Keratinocyte (primary cell): ENCODE data around the gene ACSF3. TPM values are rescaled to one million over a fixed set of nuclear protein-coding genes. Genes with fewer than 3 reads are reported as not detected.

Experiments used
- DNase-seq: peaks from one replicate; pipeline ENCODE4 v3.0.0-alpha.2; 2011; ENCODE audit warnings: low read depth, missing footprints, low spot score
- FAIRE-seq: peaks from 2 replicates; lab custom pipeline; 2011; peaks lifted over from hg19 to GRCh38; lab: Jason Lieb, UNC
- H2AFZ ChIP-seq: 2 replicates; pipeline ENCODE4 v1.6.0; 2012; ENCODE audit warnings: low read length, control low read depth, inconsistent platforms; ENCODE audit not compliant: control insufficient read depth
- H3K27ac ChIP-seq: 2 replicates; pipeline ENCODE4 v1.5.1; 2011; ENCODE audit warnings: low read length; ENCODE audit not compliant: control insufficient read depth, insufficient read depth
- H3K27me3 ChIP-seq: 3 replicates; pipeline ENCODE4 v1.6.0; 2011; ENCODE audit warnings: low read length; ENCODE audit not compliant: control insufficient read depth, insufficient read depth; ENCODE audit errors: extremely low read depth
- H3K36me3 ChIP-seq, 2 experiments: 2 replicates in 1 of 2; 3 replicates in 1 of 2; pipeline ENCODE4 v1.5.1; 2011; ENCODE audit warnings: low read length in 2 of 2, mild to moderate bottlenecking in 1 of 2; ENCODE audit not compliant: control insufficient read depth in 2 of 2, insufficient read depth in 2 of 2; ENCODE audit errors: extremely low read depth in 1 of 2
- H3K4me1 ChIP-seq: 3 replicates; pipeline ENCODE4 v1.5.1; 2011; ENCODE audit warnings: low read length; ENCODE audit not compliant: control insufficient read depth, insufficient read depth; ENCODE audit errors: extremely low read depth
- H3K4me2 ChIP-seq: 3 replicates; pipeline ENCODE4 v1.6.0; 2011; ENCODE audit warnings: low read depth, low read length; ENCODE audit not compliant: control insufficient read depth, insufficient read depth; ENCODE audit errors: extremely low read depth
- H3K4me3 ChIP-seq, 3 experiments: fragments of 200-600 bp in 1 of 3; sonication (generic) in 1 of 3; 2 replicates in 2 of 3; 3 replicates in 1 of 3; pipeline ENCODE4 v1.5.1; 2011 to 2016; ENCODE audit warnings: low read length in 3 of 3, mild to moderate bottlenecking in 3 of 3, control low read depth in 2 of 3, inconsistent platforms in 1 of 3, low read depth in 1 of 3, mixed read lengths in 1 of 3, mixed run types in 1 of 3, moderate library complexity in 1 of 3; ENCODE audit not compliant: control insufficient read depth in 2 of 3, insufficient read depth in 2 of 3; ENCODE audit errors: extremely low read depth in 1 of 3
- H3K79me2 ChIP-seq: 2 replicates; pipeline ENCODE4 v1.6.0; 2012; ENCODE audit warnings: low read length; ENCODE audit not compliant: control insufficient read depth, insufficient read depth
- H3K9ac ChIP-seq: 3 replicates; pipeline ENCODE4 v1.6.0; 2011; ENCODE audit warnings: low read length; ENCODE audit not compliant: control insufficient read depth, insufficient read depth; ENCODE audit errors: extremely low read depth
- H3K9me1 ChIP-seq: 3 replicates; pipeline ENCODE4 v1.6.0; 2011; ENCODE audit warnings: low read length; ENCODE audit not compliant: control insufficient read depth, insufficient read depth; ENCODE audit errors: extremely low read depth
- H3K9me3 ChIP-seq: 2 replicates; pipeline ENCODE4 v1.5.1; 2012; ENCODE audit warnings: low read depth, low read length; ENCODE audit not compliant: control insufficient read depth
- H4K20me1 ChIP-seq: 3 replicates; pipeline ENCODE4 v1.6.0; 2011; ENCODE audit warnings: low read length; ENCODE audit not compliant: control insufficient read depth, insufficient read depth; ENCODE audit errors: extremely low read depth
- CTCF ChIP-seq, 3 experiments: IDR thresholded peaks in 1 of 3; conservative IDR thresholded peaks in 1 of 3; optimal IDR thresholded peaks in 1 of 3; 2 replicates in 2 of 3; 3 replicates in 1 of 3; pipeline versions ENCODE3 to v1.5.1; 2011; ENCODE audit warnings: low read length in 3 of 3, mild to moderate bottlenecking in 3 of 3, moderate library complexity in 2 of 3, control low read depth in 1 of 3, inconsistent platforms in 1 of 3; ENCODE audit not compliant: insufficient read depth in 2 of 3; ENCODE audit errors: extremely low read depth in 1 of 3
- EZH2 ChIP-seq: IDR thresholded peaks from one replicate; pipeline ENCODE4 v1.6.1; 2012; ENCODE audit warnings: inconsistent platforms, mild to moderate bottlenecking, low read length, moderate library complexity
- dilution Hi-C: fragments of 300-500 bp; cut with MboI; formaldehyde crosslinking; loops from one replicate; pipeline ENCODE4 v1.7.0; 2020; ENCODE audit warnings: low sequenced_read_pairs; ENCODE audit not compliant: extremely low pct_ligation_motif_present
- polyA plus RNA-seq, 5 experiments: library from polyadenylated mRNA; depleted of rRNA in 3 of 5; stranded (reverse) in 3 of 5; stranded (forward) in 1 of 5; unstranded in 1 of 5; fragments of >200 nt; gene quantifications; 1 replicate in 1 of 5; 2 replicates in 3 of 5; 3 replicates in 1 of 5; pipeline versions ENCODE4 v1.2.1 to v1.2.3, GENCODE V29; 2011 to 2012; ENCODE audit warnings: missing spikeins in 2 of 5, low read depth in 1 of 5, low replicate concordance in 1 of 5

The ACSF3 gene
- polyA plus RNA-seq, 1 donor (not counting 4 experiments of a cell fraction or from before 2014, with no cell fraction given): 13.4 TPM

DNA sequence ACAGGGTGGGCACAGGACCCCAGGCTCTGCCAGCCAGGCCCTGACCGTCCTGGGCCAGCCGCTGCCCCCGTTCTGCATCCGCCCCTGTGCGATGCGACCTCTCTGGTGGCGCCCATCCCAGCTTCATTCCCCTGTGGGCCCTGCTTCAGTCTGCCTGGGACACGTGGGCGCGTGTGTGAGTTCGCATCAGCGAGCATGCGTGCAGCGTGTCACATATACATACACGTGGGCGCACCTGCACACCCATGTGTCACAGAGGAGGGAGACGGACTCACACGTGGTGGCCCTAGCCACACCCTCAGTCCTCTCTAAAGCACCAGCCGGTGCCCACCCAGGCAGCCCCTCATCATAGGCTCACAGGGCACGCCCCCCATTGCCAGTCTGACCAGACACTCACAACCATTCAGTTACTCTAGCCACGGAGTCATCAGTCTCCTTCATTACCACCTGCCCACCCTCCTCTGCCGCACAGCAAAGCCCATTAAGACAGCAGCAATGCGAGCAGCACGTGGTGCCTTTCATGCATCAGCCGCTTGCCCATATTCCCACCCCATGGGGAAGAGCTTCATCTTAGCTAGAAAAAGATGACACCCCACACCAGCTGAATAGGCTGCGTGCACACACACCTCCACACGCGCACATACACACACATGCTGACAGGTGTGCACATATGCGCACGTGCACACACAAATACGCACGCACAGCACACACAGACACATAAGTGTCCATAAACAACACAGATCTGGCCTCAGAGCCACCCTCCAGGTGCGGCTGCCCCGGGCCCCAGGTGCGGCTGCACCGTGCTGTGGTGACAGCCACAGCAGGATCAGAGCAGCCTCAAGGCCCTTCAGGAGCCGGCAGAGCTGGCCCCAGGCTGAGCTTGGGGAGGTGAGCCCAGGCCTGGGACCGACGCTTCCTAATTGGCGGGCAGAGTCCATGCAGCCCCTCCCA, 68.4 kb downstream of the ACSF3 start:
- TF ChIP-seq CTCF (optimal IDR thresholded peaks at IDR 0.05 in 1 of 3, IDR thresholded peaks at IDR 0.05 in 1 of 3, conservative IDR thresholded peaks at IDR 0.05 in 1 of 3; ENCODE audit: extremely low read depth in 1 of 3, insufficient read depth in 2 of 3, low read length in 3 of 3) (no peak), EZH2 (no peak)
- Histone ChIP-seq H3K4me2 (no peak overlapping the region), H3K4me3 (no peak overlapping the region), H3K79me2 (no peaks in the 10 kb centered on the region), H3K4me1 (peaks cover under 1% of the 10 kb centered on the region), H4K20me1 (no peaks in the 10 kb centered on the region), H3K9me1 (no peaks in the 10 kb centered on the region), H3K9me3 (peaks cover 10% of the 10 kb centered on the region), H3K9ac (no peak overlapping the region), H3K27ac (no peak overlapping the region), H3K27me3 (peaks cover 18% of the 10 kb centered on the region), H2AFZ (no peak overlapping the region), H3K36me3 (no peaks in the 10 kb centered on the region)
- FAIRE-seq (no peak), DNase-seq (no peak)
- dilution Hi-C loops: no loop called here

DNA sequence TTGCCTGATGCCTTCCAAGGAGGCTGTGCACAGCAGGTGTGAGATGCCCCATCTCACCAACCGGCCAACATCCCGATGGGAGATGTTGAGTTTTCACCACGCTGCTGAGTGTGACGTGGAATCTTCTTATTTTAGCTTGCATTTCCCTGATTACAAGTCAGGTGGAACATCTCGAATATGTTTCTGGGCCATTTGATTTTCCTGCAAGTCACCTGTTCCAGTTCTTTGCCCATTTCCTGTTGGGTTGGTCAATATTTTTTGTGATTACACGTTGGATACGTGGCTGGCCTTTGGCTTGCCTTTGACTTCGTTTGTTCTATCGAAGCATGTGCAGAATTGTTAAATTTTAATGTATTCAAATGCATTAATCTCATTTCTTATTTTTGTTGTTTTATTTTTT, 69.6 kb downstream of the ACSF3 start:
- Histone ChIP-seq H3K9me3 (peaks cover 3% of the 10 kb centered on the region), H3K36me3 (no peaks in the 10 kb centered on the region), H3K4me2 (no peak overlapping the region), H4K20me1 (no peaks in the 10 kb centered on the region), H3K4me3 (no peak overlapping the region), H3K27me3 (peaks cover 21% of the 10 kb centered on the region), H2AFZ (no peak overlapping the region), H3K9me1 (no peaks in the 10 kb centered on the region), H3K27ac (no peak overlapping the region), H3K4me1 (peaks cover 4% of the 10 kb centered on the region), H3K79me2 (no peaks in the 10 kb centered on the region), H3K9ac (no peak overlapping the region)
- dilution Hi-C loops: no loop called here
- FAIRE-seq (no peak), DNase-seq (no peak)
- no peak for TF ChIP-seq CTCF (optimal IDR thresholded peaks at IDR 0.05 in 1 of 3, IDR thresholded peaks at IDR 0.05 in 1 of 3, conservative IDR thresholded peaks at IDR 0.05 in 1 of 3; ENCODE audit: extremely low read depth in 1 of 3, insufficient read depth in 2 of 3, low read length in 3 of 3)
